Activated CD4-positive, alpha-beta T cell treated with anti-CD3 and anti-CD28 coated beads, Interleukin-2, amount 10 ng/mL, durations not matched to agents 24 days and 14 days (primary cell): Measurements from ENCODE around the gene UMPS. TPM values are rescaled to one million over a fixed set of nuclear protein-coding genes. Genes with fewer than 3 reads are reported as not detected.
"Not testable (repeated sequence)": the region's sequence is repeated elsewhere in the genome, so short reads cannot be mapped to it uniquely, and the experiment has no call there.

ENCODE experiments used
- DNase-seq: peaks from one replicate; pipeline ENCODE4 v3.0.0; 2022
- H3K27ac Mint-ChIP-seq: one replicate; pipeline ENCODE4 v1.8.0; 2022; ENCODE audit warnings: mild to moderate bottlenecking, mixed read lengths
- H3K27me3 Mint-ChIP-seq: one replicate; pipeline ENCODE4 v1.8.0; 2022; ENCODE audit warnings: mixed read lengths
- H3K36me3 Mint-ChIP-seq: one replicate; pipeline ENCODE4 v1.8.0; 2022; ENCODE audit warnings: low read depth, mild to moderate bottlenecking, mixed read lengths
- H3K4me1 Mint-ChIP-seq: one replicate; pipeline ENCODE4 v1.8.0; 2021; ENCODE audit warnings: mixed read lengths
- H3K4me3 Mint-ChIP-seq: one replicate; pipeline ENCODE4 v1.8.0; 2022; ENCODE audit warnings: mild to moderate bottlenecking, moderate library complexity, mixed read lengths
- H3K9me3 Mint-ChIP-seq: one replicate; pipeline ENCODE4 v1.8.0; 2021; ENCODE audit warnings: mixed read lengths
- intact Hi-C: fragments of 100-400 bp; cut with micrococcal nuclease; formaldehyde crosslinking; loops from one replicate; pipeline ENCODE4 v1.15.1; 2023
- total RNA-seq: library from RNA; stranded (reverse); gene quantifications from 2 replicates; pipeline ENCODE4 v1.2.3, GENCODE V29; 2022

UMPS gene
- total RNA-seq, 1 donor from 2014 or later: 54.5 TPM

- H3K9me3 Mint-ChIP-seq: no peaks in the 10 kb centered on the region
Observed at GRCh38 chr3:124698030-124698770, 32.1 kb upstream of the UMPS start.

GRCh38 chr3:124699051-124699450 is 31.2 kb upstream of the UMPS start:
- no peaks in the 10 kb centered on the region for H3K36me3 Mint-ChIP-seq
- peaks cover 33% of the 10 kb centered on the region for H3K27me3 Mint-ChIP-seq
- H3K27ac Mint-ChIP-seq: no peak overlapping the region
- H3K9me3 Mint-ChIP-seq: no peaks in the 10 kb centered on the region
- intact Hi-C loops: no loop called here
- no peak overlapping the region for H3K4me3 Mint-ChIP-seq
- H3K4me1 Mint-ChIP-seq: no peaks in the 10 kb centered on the region
- no peak for DNase-seq

More at GRCh38 chr3:124698030-124698770, 32.1 kb upstream of the UMPS start:
- no peak overlapping the region for H3K27ac Mint-ChIP-seq
- no peaks in the 10 kb centered on the region for H3K36me3 Mint-ChIP-seq
- DNase-seq: no peak
- intact Hi-C loops: no loop called here
- no peaks in the 10 kb centered on the region for H3K4me1 Mint-ChIP-seq
- H3K27me3 Mint-ChIP-seq: peaks cover 34% of the 10 kb centered on the region
- no peak overlapping the region for H3K4me3 Mint-ChIP-seq

- Mint-ChIP-seq H3K9me3 (no peaks in the 10 kb centered on the region), H3K4me3 (no peak overlapping the region), H3K36me3 (no peaks in the 10 kb centered on the region), H3K4me1 (no peaks in the 10 kb centered on the region), H3K27ac (no peak overlapping the region), H3K27me3 (peaks cover 33% of the 10 kb centered on the region)
- DNase-seq: no peak
- intact Hi-C loops: no loop called here
Observed at GRCh38 chr3:124699686-124700396, 30.4 kb upstream of the UMPS start.

- Mint-ChIP-seq H3K27me3 (peaks cover 35% of the 10 kb centered on the region), H3K4me1 (no peaks in the 10 kb centered on the region), H3K4me3 (no peak overlapping the region), H3K36me3 (no peaks in the 10 kb centered on the region), H3K27ac (no peak overlapping the region), H3K9me3 (no peaks in the 10 kb centered on the region)
- intact Hi-C loops: no loop called here
- DNase-seq: no peak
Observed at GRCh38 chr3:124700880-124701684, 29.2 kb upstream of the UMPS start.

- no peak for DNase-seq
- H3K4me1 Mint-ChIP-seq: no peaks in the 10 kb centered on the region
- no peaks in the 10 kb centered on the region for H3K9me3 Mint-ChIP-seq
- no peak overlapping the region for H3K27ac Mint-ChIP-seq
- no peak overlapping the region for H3K4me3 Mint-ChIP-seq
- no peaks in the 10 kb centered on the region for H3K36me3 Mint-ChIP-seq
- H3K27me3 Mint-ChIP-seq: peaks cover 34% of the 10 kb centered on the region
- intact Hi-C loops: no loop called here
Observed at GRCh38 chr3:124701687-124702086, 28.6 kb upstream of the UMPS start.

GRCh38 chr3:124702950-124703349 is 27.3 kb upstream of the UMPS start:
- peaks cover 38% of the 10 kb centered on the region for H3K27me3 Mint-ChIP-seq
- DNase-seq: no peak
- no peaks in the 10 kb centered on the region for H3K36me3 Mint-ChIP-seq
- intact Hi-C loops: no loop called here
- H3K9me3 Mint-ChIP-seq: no peaks in the 10 kb centered on the region
- no peak overlapping the region for H3K4me3 Mint-ChIP-seq
- H3K4me1 Mint-ChIP-seq: no peaks in the 10 kb centered on the region
- no peak overlapping the region for H3K27ac Mint-ChIP-seq

- Mint-ChIP-seq H3K27ac (no peak overlapping the region), H3K4me3 (no peak overlapping the region), H3K27me3 (peaks cover 45% of the 10 kb centered on the region), H3K4me1 (no peaks in the 10 kb centered on the region), H3K36me3 (no peaks in the 10 kb centered on the region), H3K9me3 (no peaks in the 10 kb centered on the region)
- DNase-seq: no peak
- intact Hi-C loops: no loop called here
Observed at GRCh38 chr3:124705552-124705951, 24.7 kb upstream of the UMPS start.

GRCh38 chr3:124707223-124707622 is 23.0 kb upstream of the UMPS start:
- H3K9me3 Mint-ChIP-seq, H3K4me1 Mint-ChIP-seq, H3K4me3 Mint-ChIP-seq, DNase-seq, intact Hi-C loops, H3K36me3 Mint-ChIP-seq, H3K27ac Mint-ChIP-seq: not testable (repeated sequence)
- peaks cover 47% of the 10 kb centered on the region for H3K27me3 Mint-ChIP-seq

- no peak overlapping the region for H3K27ac Mint-ChIP-seq
- H3K4me1 Mint-ChIP-seq: no peaks in the 10 kb centered on the region
- H3K4me3 Mint-ChIP-seq: no peak overlapping the region
- H3K27me3 Mint-ChIP-seq: peaks cover 44% of the 10 kb centered on the region
- no peaks in the 10 kb centered on the region for H3K9me3 Mint-ChIP-seq
- no peak for DNase-seq
- intact Hi-C loops: no loop called here
- H3K36me3 Mint-ChIP-seq: no peaks in the 10 kb centered on the region
Observed at GRCh38 chr3:124707656-124708062, 22.6 kb upstream of the UMPS start.

GRCh38 chr3:124714223-124714853 is 15.9 kb upstream of the UMPS start:
- Mint-ChIP-seq H3K4me3 (no peak overlapping the region), H3K9me3 (no peaks in the 10 kb centered on the region), H3K27ac (no peak overlapping the region), H3K36me3 (no peaks in the 10 kb centered on the region), H3K4me1 (no peaks in the 10 kb centered on the region), H3K27me3 (peaks cover 25% of the 10 kb centered on the region)
- no peak for DNase-seq
- intact Hi-C loops: no loop called here

GRCh38 chr3:124722589-124722988 is 7.7 kb upstream of the UMPS start:
- intact Hi-C loops: no loop called here

GRCh38 chr3:124730941-124731297 is 667 bp downstream of the UMPS start:
- peaks cover 12% of the 10 kb centered on the region for H3K27me3 Mint-ChIP-seq
- peaks cover 26% of the 10 kb centered on the region for H3K36me3 Mint-ChIP-seq
- DNase-seq: no peak
- peak overlapping the region; percentile 100 for H3K4me3 Mint-ChIP-seq
- intact Hi-C loops: loop anchor here (2.0 kb wide), 1 partner anchor 864 kb away; the partner anchor contains the start of gene OSBPL11
- peaks cover 22% of the 10 kb centered on the region for H3K4me1 Mint-ChIP-seq
- peaks cover 5% of the 10 kb centered on the region for H3K9me3 Mint-ChIP-seq
- peak overlapping the region; percentile 100 for H3K27ac Mint-ChIP-seq

More at GRCh38 chr3:124722589-124722988, 7.7 kb upstream of the UMPS start:
- DNase-seq: no peak
- Mint-ChIP-seq H3K9me3 (no peaks in the 10 kb centered on the region), H3K4me1 (no peaks in the 10 kb centered on the region), H3K27me3 (peaks cover 51% of the 10 kb centered on the region), H3K36me3 (no peaks in the 10 kb centered on the region), H3K27ac (no peak overlapping the region), H3K4me3 (no peak overlapping the region)

- Mint-ChIP-seq H3K27ac (no peak overlapping the region), H3K36me3 (peaks cover 26% of the 10 kb centered on the region), H3K27me3 (peaks cover 8% of the 10 kb centered on the region), H3K9me3 (peaks cover 5% of the 10 kb centered on the region), H3K4me1 (peaks cover 22% of the 10 kb centered on the region), H3K4me3 (peak overlapping the region; percentile 100)
- DNase-seq: no peak
- intact Hi-C loops: loop anchor here (2.0 kb wide), 1 partner anchor 863 kb away; the partner anchor contains the start of gene OSBPL11
Observed at GRCh38 chr3:124731760-124732159, 1.5 kb downstream of the UMPS start.
